Right lobe of liver (tissue), 4 donors: ENCODE data around the gene KCMF1.

Experiments
- POLR2A ChIP-seq: fragments of 450-650 bp; IDR thresholded peaks from one replicate; pipeline ENCODE4 v1.6.1; 2017; ENCODE audit warnings: antibody characterized with exemption, mild to moderate bottlenecking
- TF ChIP-seq, protein P1 (sequence below), 4 donors: fragments of 200-600 bp in 3 of 4; fragments of 450-650 bp in 1 of 4; IDR thresholded peaks; one replicate each; pipeline versions ENCODE4 v1.5.1 to v1.8.0; 2016 to 2022; ENCODE audit warnings: antibody characterized with exemption in 4 of 4, mild to moderate bottlenecking in 2 of 4
- donor health status: DM: no; HTN: no; CAD: no.
- donor health status: DM: no; HTN: no; CAD: no.
- donor health status: DM: no; HTN: yes; CAD: no.

DNA sequence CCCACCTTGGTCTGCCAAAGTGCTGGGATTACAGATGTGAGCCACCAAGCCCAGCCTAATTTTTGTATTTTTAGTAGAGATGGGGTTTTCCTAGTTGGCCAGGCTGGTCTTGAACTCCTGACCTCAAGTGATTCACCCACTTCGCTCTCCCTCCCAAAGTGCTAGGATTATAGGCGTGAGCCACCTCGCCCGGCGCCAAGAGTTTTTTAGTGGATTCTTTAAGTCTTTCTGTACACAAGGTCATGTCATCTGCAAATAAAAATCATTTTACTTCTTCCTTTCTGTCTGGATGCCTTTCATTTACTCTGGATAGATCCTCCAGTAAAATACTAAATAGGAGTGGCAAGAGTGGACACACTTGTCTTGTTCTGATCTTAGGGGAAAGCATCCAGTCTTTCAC lies 61.7 kb downstream of the KCMF1 start:
- TF ChIP-seq, protein P1, sequence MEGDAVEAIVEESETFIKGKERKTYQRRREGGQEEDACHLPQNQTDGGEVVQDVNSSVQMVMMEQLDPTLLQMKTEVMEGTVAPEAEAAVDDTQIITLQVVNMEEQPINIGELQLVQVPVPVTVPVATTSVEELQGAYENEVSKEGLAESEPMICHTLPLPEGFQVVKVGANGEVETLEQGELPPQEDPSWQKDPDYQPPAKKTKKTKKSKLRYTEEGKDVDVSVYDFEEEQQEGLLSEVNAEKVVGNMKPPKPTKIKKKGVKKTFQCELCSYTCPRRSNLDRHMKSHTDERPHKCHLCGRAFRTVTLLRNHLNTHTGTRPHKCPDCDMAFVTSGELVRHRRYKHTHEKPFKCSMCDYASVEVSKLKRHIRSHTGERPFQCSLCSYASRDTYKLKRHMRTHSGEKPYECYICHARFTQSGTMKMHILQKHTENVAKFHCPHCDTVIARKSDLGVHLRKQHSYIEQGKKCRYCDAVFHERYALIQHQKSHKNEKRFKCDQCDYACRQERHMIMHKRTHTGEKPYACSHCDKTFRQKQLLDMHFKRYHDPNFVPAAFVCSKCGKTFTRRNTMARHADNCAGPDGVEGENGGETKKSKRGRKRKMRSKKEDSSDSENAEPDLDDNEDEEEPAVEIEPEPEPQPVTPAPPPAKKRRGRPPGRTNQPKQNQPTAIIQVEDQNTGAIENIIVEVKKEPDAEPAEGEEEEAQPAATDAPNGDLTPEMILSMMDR (IDR thresholded peaks at IDR 0.05): no peak
- TF ChIP-seq POLR2A: no peak
